NCI-H2227 (cell line): ENCODE results near the gene CLCF1.

Source experiments
- DNase-seq: peaks from one replicate; lab custom pipeline; 2025; ENCODE audit not compliant: unreplicated experiment; lab: John Stamatoyannopoulos, UW

CLCF1 gene

GRCh38 chr11:67375320-67376055 lies 2.1 kb upstream of the CLCF1 start:
- DNase-seq = no peak

DNA sequence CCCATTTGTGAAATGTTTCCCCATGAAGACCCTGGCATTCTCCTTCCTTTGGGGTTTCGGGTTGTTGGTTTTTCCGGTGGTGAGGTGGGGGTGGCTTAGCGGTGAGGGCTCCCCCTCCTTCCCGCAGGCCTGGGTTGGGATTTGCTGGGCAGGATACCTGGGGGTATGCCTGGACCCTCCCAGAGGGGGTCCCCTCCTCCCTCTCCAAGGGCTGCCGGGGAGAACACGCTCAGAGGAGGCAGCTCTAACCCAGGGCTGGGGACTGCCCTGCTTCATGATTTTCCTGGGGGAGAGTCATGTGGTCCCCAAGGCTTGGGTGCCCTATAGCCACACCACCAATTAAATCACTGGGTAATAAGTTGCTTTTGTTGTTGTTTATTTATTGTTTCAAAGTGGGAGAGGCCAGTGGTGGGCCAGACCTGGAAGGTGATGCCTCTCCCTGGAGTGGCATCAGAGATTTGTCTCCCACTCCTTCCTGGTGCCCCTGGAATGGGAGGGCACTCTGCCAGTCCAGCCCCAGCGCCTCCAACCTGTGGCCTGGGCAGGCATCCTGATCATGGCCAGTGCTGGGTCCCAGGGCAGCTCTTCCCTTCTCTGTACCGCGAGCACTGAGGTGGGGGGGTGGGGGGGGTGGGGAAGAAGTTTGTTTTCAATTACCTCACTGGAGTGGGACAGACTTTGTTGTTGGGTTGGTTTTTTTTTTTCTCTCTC lies 1.3 kb upstream of the CLCF1 start:
- no peak for DNase-seq

GRCh38 chr11:67373648-67374570 lies 511 bp upstream of the CLCF1 start:
- peak; percentile 55 for DNase-seq

DNA sequence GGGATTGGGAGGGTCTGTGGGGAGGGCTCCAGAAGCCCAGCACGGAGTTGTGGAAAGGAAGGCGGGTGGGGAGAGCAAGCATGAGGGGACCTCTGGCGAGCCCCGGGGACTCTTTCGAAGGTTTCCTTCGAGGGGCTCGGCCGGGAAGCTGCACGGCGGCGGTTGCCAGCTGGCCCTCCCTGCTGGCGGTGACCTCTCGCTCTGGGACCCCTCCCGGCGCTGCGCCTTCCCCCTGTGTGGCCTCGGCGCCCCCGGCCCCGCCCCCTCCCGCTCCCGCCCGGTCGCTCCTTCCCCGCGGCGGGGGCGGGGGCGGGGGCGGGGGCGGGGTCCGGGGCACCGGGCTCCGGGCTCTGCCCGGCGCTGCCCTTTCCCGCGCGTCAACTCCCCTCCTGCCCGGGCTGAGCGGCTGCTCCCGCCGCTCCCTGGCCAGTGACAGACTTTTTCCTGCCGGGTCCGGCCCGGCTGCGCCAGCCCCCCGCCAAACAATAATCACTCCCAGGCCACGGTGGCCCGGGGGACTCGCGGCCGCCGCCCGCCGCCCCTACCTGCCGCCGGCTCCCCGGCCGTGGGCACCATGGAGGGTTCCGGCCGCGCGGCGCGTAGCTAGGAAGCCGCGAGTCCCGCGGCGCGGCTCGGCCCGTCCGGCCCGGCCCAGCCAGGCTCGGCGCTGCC lies 941 bp downstream of the CLCF1 start:
- DNase-seq = no peak

DNA sequence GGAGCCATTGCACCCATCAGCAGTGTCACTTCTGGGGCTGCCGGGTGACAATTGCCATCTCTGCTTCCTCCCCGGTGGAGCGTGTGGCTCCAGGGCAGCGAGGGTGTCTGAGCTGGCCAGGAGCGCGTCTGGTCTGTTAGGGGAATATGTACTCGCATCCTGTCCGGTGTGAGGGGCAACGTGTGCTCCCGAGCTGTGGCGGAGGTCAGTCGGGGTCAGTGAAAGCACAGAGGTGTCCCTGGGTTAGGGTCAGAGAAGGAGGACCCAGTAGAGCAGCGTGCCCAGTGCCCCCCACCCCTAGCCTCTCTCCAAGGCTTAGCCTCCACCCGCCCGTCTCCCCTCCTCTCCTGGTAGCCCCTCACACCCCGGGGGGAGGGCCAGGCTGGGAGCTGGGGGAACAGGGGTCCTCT lies 1.5 kb downstream of the CLCF1 start:
- DNase-seq = no peak

DNA sequence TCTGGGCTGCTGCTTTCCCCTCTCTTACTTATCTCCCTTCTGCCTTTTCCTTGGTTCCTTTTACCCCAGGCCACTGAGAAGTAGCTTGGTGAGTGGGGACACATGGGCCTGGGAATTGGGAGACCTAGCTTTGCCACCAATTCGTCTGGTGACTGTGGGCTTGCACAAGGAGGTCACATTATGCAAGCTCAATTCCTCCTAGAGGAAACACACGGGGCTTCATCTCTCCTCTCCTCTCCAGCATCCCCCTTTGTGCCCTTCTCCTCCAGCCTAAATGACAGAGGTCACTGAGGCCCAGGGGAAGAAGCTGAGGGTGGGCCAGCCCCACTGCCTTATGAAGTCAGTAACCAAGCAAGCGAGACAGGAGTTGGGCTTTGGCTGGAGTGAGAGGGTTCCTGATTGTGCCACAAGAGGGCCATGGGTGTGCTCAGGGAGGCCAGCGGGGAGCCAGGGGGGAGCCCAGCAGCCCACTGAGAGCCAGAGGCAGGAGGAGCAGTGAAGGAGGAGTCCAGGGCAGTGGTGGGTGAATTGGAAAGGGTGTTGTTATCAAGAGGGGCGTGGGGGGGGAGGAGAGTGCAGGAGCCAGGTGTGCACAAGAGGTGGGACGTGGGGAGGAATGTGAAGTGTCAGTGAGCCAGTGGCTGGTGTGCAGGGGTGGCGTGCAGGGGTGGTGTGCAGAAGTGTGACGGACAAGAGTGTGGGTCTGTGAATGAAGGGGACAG lies 2.0 kb downstream of the CLCF1 start:
- no peak for DNase-seq

DNA sequence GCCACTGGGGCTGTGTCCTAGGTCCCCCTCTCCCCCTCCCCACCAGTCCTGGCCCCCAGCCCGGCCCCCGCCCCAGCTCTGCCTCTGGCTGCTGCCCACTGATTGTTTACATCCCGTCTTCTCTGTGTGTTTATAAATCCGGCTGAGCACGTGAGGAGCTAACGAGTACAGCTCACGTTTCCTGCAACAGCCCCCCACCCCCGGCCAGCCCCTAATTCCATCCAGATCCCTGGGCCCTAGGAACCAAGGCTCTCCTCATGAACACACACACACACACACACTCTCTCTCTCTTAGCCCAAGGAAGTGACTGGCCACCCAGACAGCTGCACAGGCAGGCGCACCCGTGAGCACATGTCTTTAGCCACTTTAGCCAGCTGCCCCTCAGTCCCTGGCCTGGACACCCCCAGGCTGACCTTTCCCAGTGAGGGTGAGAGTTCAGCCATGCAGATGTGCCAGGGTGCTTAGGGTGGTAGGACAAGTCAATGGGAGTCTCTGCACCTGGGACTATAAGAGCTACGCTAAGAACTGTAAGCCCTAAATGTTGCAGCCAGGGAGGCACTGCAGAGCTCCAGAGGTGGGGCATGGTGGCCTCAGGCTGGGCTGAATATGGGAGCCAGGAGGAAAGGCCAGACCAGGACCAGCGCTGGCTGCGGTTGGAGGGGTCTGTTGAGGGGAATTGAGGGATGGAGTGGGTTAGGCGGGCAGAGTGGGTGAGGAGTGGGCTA lies 2.9 kb downstream of the CLCF1 start:
- DNase-seq = no peak

GRCh38 chr11:67369801-67370284 lies 3.6 kb downstream of the CLCF1 start:
- DNase-seq = no peak

DNA sequence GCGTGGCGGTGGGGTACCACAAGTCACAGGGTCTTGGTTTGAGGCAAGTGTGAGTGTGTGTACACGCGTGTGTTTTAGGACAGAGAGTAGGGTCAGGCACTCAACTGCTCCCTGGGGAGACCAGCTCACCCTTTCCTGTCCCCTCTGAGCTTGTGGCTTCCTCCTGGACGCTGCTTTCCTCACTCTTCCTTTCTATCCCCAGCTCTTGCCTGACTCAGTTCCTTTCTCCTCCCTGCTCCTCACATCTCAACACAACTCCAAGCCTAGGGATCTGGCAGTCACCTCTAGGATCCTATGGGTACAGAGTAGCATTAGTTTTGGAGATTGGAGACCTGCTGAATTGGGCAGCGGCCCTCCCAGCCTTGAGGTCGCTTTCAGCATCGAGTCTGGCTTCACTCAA lies 4.1 kb downstream of the CLCF1 start:
- DNase-seq = no peak

DNA sequence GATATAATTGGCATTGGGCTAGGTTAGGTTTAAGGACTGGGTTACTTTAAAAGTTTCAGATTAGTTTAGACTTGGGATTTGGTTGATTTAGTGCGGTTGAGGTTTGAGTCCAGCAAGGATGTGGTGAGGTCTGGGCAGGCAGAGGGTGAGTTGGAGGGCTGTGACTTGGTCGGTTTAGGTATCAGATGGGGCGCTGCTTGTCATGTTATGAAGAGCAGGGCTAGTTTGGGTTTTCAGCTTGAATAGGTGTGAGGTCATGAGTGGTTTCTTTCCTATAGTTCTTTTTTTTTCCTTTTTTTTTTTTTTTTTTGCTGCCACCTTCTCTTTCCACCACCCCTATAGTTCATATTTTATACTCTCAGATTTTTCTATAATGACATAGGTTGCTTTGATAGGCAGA lies 4.8 kb downstream of the CLCF1 start:
- DNase-seq = no peak

DNA sequence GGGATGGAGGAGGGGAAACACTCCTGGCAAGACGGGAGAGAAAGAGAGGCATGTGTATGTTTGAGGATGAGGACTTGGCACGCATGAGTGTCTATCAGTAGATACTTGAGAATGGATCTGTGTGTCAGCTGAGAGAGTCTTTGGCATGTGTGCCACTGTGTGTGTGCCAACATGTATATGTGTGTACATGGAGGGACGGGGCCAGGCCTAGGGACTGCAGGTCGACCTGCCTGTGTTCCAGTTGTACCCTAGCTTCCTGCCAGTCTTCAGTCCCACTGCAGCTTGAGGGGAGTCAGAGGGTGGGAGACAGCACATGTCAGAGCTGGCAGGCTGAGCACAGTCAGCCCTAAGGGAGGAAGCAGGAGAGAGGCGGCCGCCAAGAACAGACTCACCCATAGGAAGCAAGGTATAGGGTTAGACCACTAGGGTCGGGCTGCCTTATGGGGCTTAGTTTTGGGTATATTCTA lies 5.6 kb downstream of the CLCF1 start:
- no peak for DNase-seq

DNA sequence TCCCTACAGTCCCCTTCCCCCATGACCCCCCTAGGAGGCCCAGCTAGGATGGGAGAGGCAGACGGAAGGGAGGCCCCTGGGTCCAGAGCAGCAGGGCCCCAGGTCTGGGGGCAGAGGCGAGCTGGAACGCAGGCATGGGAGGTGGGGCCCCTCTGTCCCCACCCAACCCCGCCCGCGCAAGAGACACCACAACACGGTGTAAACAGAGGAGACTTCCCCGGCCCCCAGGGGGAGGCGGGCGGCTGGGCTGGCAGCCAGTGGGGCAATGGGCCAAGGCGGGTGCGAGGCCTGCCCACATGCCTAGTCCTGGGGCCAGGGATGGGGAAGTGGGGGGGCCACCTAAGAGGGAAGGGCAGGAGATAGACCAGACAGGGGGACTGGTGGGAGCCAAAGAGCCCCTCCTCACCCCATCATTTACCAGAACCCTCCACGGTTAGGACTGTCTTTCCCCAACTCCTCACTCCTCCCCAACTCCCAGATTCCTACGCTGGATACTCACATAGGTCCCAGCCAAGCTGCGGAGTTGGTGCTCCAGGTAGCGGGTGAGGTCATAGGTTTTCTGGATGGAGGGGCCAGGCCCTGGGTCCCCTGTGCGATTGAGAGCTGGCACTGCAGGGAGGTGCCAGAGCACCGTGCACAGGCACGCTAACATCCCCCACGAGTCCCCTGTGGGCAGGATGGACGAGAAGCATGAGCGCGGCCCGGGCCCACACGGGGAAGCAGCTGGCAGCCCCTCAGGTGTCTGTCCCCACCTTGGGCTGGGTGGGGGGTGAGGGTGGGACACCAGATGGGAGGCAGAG lies 6.2 kb downstream of the CLCF1 start:
- DNase-seq = no peak

- no peak for DNase-seq
Observed at GRCh38 chr11:67366546-67366945, 6.9 kb downstream of the CLCF1 start.

DNA sequence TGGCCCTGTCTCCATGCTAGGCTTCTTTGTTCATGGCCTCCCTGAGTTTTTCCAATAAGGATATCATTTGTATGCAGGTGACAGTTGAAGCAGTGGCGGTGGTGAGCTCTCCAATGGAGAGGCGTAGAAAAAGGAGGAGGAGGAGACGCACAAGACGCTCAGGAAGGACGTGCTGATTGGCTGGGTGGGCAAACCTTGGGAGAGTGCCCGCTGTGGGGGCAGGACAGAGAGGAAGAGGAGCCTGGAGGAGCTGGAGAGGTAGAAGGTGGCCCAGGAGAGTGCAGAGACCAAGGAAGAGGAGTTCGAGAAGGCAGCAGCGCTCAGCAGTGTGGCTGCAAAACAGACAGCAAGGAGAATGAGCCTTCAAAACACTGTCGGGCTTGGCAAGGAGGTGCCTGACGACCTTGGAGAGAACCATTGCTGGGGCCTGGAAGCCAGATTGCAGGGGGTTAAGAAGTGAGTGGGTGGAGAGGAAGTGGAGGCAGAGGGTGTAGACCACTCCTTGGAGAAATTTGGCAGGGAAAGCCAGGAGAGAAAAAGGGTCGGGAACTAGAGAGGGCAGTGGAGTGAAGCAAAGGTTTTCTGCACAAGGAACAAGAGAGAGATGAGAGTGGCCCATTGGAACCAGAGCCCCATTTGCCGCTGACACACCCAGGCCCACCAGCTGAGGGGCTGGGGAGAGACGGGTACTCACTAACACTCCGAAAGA lies 7.5 kb downstream of the CLCF1 start:
- DNase-seq = no peak

DNA sequence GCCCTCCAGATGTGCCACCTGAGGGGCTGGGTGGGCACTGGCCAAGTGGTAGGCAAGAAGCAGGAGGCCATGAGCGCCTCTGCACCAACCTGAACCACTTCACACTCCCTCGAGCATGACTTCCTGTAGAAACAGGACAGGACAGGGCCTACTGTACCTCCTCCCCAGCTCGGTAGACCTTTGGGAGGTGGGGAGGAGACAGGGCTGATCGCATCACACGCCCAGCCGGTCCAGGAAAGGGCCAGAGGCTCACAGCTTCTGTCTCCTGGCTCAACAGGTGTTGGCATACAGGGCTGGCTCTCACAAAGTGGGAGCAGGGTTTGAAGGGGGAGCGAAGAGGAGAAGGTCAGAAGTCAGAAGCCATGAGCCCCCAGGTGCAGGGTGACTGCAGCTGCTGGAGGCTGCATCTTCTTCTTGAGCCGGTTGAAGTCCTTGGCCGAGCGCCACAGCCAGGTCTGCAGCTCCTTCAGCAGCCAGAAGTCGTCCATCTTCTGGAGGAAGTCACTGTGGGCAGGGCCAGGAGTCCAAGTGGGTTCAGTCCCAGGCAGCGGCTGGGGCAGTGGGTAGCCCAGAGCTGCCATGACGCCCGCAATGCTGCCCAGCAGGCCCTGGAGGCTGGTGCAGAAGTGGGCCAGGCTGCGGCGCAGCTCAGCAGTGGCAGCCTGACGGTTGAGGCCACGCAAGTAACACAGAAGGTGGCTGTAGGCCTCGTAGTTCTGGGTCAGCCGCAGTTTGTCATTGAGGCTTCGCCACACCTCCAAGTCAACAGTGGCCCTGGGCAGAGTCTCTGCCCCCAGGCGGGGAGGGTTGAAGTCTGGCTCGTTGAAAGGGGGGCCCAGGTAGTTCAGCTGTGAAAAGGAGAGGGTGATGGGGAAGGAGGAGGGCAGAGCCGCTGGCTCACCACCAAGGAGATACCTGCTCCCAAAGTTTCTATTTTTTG lies 8.3 kb downstream of the CLCF1 start:
- no peak for DNase-seq

DNA sequence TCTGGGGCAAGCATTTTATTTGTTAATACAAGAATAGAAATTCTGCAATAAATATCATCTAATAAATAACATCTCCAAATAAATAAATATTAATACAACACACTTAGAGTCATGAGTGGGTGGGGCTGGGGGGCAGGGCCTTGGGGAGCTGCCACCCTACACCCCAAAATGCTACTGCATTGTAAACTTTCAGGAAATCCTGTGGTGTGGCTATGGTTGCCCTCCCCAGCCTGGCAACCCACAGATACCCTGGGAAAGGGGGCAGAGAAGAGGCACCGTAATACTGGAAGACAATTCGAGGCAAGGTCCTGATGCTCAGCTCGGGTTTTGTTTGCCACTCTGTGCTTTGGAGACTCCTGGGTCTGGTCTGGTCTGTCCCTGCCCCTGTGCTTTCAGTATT lies 9.2 kb downstream of the CLCF1 start:
- DNase-seq = no peak
